ENCODE data around the gene OR2A42. TPM values are rescaled to one million over a fixed set of nuclear protein-coding genes. Genes with fewer than 3 reads are reported as not detected.
"Not testable (repeated sequence)": the region's sequence is repeated elsewhere in the genome, so short reads cannot be mapped to it uniquely, and the experiment has no call there.

The OR2A42 gene
- total RNA-seq, 1 experiment from 2014 or later = not detected

DNA sequence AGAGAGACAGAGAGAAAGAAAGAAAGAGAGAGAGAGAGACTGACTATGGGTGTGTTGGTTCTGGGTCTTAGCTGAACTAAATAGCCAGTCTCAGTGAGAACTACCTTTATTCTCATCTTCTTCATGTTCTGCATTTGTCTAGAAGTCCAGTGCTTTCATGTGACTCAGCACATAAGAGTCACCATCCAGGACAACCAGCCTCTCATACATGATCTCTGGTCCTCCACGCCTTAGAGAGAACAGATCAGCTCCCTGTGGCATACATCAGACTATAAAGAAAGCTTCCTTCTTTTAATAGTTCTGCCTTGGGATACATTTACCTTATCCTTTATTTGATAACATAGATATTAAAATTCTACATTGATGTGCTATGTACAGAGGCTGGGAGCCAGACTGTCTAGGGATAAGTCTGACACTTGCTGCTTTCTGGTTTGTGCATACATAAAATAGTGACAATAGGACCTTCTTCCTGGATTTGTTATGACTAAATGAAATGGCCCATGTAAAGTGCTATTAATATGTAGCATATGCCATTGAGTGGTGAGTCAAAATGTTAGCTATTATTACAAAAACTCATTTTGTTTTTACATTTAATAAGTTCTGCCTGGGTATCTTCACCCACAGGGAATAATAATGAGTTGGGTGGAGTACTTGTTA is 8.4 kb upstream of the OR2A42 start:
- not testable (repeated sequence) for H3K4me1 ChIP-seq (replicated peaks); H3K9me3 ChIP-seq (replicated peaks); DNase-seq (ENCODE audit: low read depth in 1 of 2, low spot score in 2 of 2)

DNA sequence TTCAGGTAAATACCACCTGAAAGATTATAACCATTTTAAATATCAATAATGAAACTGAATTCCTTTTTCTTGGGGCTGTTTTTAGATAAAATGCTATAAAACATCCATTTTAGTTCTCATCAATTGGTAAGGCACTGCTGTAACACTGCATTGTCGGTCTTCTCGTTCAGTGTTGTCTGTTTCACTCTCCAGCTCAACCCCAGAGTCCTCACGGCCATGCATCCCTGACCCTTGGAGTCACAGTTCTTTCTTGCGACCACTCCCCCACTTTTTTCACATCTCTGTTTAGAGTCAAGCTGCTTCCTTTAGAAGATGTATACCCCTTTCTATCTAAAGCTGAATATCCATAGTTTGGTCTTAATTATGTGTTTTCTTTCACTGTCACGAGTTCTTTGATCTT is 7.6 kb upstream of the OR2A42 start:
- not testable (repeated sequence) for H3K9me3 ChIP-seq (replicated peaks); H3K4me1 ChIP-seq (replicated peaks); DNase-seq (ENCODE audit: low read depth in 1 of 2, low spot score in 2 of 2); H3K36me3 ChIP-seq; H3K4me3 ChIP-seq; H3K27me3 ChIP-seq (replicated peaks); H3K27ac ChIP-seq

More for the DNA sequence above, 8.4 kb upstream of the OR2A42 start:
- not testable (repeated sequence) for H3K4me3 ChIP-seq; H3K36me3 ChIP-seq; H3K27me3 ChIP-seq (replicated peaks); H3K27ac ChIP-seq

DNA sequence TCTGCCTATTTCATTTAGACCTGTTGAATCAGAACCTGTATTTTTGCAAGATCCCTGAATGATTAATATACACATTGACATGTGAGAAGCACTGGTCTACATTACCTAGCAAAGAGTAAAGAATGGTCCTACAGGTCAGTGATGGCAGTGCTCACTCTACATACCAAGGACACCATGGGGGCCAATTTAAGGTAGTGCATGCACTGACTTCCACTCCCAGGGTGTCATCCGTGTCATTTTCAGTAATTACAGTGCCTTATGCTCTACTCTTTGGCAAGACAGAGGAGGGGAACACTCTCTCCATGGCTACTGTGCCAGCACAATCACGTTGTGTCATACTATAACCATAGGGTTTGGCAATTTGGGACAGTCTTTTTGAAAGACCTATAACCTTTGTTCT is 6.0 kb upstream of the OR2A42 start:
- H3K4me3 ChIP-seq; H3K27me3 ChIP-seq (replicated peaks); DNase-seq (ENCODE audit: low read depth in 1 of 2, low spot score in 2 of 2); H3K4me1 ChIP-seq (replicated peaks); H3K27ac ChIP-seq; H3K36me3 ChIP-seq; H3K9me3 ChIP-seq (replicated peaks): not testable (repeated sequence)

GRCh38 chr7:144238530-144239082 is 799 bp downstream of the OR2A42 start:
- H3K4me3 ChIP-seq; H3K27ac ChIP-seq; H3K9me3 ChIP-seq (replicated peaks); H3K36me3 ChIP-seq; DNase-seq (ENCODE audit: low read depth in 1 of 2, low spot score in 2 of 2); H3K27me3 ChIP-seq (replicated peaks); H3K4me1 ChIP-seq (replicated peaks): not testable (repeated sequence)

DNA sequence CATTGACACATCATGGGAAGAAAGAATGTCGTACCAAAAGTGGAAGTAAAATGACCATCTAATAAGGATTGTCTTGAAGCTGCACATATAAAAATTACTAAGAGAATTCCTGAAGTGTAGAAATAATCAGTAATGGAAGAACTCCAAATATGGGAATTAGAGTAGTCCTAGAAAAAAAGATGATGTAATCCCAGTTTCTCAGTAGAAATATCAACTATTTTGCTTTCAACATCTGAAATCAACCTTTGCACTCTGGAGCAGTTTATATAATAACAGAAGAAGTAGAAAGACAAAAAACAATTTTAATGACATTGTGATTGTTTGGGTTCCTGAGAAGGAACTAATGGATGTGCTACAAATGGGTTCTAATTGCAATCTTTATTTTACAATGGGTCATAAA is 6.4 kb downstream of the OR2A42 start:
- H3K36me3 ChIP-seq; H3K27ac ChIP-seq; H3K4me1 ChIP-seq (replicated peaks); H3K9me3 ChIP-seq (replicated peaks); DNase-seq (ENCODE audit: low read depth in 1 of 2, low spot score in 2 of 2); H3K27me3 ChIP-seq (replicated peaks); H3K4me3 ChIP-seq: not testable (repeated sequence)

- not testable (repeated sequence) for H3K4me3 ChIP-seq; H3K9me3 ChIP-seq (replicated peaks); H3K27ac ChIP-seq; H3K36me3 ChIP-seq; H3K27me3 ChIP-seq (replicated peaks); DNase-seq (ENCODE audit: low read depth in 1 of 2, low spot score in 2 of 2); H3K4me1 ChIP-seq (replicated peaks)
These were observed 8.4 kb downstream of the OR2A42 start for GRCh38 chr7:144231027-144231426.

DNA sequence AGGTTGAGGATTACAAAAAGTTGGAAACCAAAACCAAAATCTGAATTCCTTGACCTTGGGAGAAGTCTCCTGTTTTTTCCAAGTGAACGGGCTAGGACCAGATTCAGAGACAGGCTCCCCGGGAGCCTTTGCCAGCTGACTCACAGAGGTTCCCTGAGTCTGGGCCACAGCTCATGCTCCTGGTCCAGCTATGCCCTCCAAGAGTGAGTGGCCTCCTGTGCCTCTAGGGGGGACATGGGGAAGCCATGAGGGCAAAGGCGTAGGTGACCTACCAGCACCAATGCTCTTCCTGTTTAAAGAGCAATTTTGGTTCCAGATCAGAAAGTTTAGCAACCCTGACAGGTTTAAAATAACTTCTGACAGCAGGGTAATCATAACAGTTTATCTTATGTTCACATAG is 10.6 kb downstream of the OR2A42 start:
- H3K27me3 ChIP-seq (replicated peaks); H3K27ac ChIP-seq; H3K4me1 ChIP-seq (replicated peaks); H3K9me3 ChIP-seq (replicated peaks); H3K4me3 ChIP-seq; H3K36me3 ChIP-seq; DNase-seq (ENCODE audit: low read depth in 1 of 2, low spot score in 2 of 2): not testable (repeated sequence)

DNA sequence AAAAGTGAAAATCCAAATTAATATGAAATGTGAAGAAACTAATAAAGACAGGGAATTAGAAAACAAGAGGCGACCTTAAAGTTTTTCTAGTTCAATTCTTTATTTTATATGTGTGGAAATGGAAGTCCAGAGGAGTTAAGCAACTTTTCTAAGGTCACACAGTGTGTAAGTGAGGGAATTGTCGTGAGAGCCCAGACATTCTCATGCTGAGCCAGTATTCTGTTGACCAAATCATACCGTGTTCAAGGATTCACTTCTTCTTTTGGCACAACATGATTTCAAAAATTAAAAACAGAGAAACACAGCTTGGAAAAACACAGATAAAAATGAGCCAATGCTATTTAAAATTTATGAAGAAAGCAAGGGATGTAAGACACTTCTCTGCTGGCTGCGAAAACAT is 12.5 kb downstream of the OR2A42 start:
- not testable (repeated sequence) for H3K4me1 ChIP-seq (replicated peaks); H3K36me3 ChIP-seq; DNase-seq (ENCODE audit: low read depth in 1 of 2, low spot score in 2 of 2); H3K4me3 ChIP-seq; H3K9me3 ChIP-seq (replicated peaks); H3K27ac ChIP-seq; H3K27me3 ChIP-seq (replicated peaks)

DNA sequence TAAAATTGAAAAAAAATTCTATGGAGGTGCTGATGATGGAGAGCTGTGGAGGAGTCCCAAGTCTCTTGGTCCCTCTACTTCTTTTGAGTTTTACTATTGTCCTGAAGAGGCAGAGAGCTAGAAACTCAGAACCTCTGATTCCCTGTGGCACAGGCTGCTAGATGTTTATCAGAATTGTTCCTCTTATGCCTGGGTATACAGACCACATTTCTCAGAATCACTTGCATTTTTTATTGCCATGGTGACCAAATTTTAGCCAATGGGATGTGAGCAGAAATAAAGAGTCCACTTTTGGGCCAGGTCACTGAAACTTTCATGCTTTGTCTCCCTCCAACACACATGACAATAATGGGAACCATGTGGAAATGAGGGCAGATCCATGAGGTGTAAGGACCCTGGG is 15.7 kb downstream of the OR2A42 start:
- not testable (repeated sequence) for H3K4me1 ChIP-seq (replicated peaks); DNase-seq (ENCODE audit: low read depth in 1 of 2, low spot score in 2 of 2); H3K27ac ChIP-seq; H3K9me3 ChIP-seq (replicated peaks); H3K36me3 ChIP-seq; H3K27me3 ChIP-seq (replicated peaks); H3K4me3 ChIP-seq

DNA sequence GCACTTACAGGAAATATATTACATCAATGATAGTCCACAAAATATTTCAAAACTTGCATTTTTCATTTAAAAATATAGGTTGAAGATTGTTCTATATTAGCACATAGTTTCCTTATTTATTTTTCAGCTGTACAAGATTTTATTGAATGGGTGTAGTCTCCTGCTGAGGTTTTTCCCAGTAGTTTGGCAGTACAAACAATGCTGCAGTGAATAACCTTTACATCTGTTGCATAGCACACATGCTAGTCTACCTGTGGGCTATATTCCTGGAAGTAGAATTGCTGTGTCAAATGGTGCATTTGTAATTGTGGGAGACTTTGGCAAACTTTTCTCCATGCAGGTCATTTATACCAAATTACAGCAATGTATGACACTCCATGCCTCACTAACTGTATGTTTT is 18.9 kb downstream of the OR2A42 start:
- H3K9me3 ChIP-seq (replicated peaks); H3K36me3 ChIP-seq; H3K4me3 ChIP-seq; DNase-seq (ENCODE audit: low read depth in 1 of 2, low spot score in 2 of 2); H3K4me1 ChIP-seq (replicated peaks); H3K27me3 ChIP-seq (replicated peaks); H3K27ac ChIP-seq: not testable (repeated sequence)

DNA sequence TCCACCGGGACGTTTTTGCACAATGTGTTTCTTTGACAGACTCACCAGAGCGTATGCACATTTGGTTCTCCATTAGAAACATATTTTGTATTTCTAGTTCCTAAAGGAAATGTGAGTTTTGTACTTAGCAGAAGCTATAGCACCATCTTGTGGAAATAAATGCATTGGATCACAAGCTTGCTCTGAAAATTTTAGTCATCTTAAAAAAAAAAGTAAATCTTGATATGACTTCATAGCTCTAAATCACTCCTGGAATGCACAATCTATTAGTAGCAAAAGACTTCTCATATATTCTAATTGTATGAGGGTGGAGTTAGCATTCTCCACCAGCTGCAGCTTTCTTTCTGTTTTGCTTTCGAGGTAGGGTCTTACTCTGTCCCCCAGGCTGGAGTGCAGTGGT is 20.3 kb downstream of the OR2A42 start:
- H3K4me1 ChIP-seq (replicated peaks); H3K36me3 ChIP-seq; H3K27me3 ChIP-seq (replicated peaks): not testable (repeated sequence)

GRCh38 chr7:144218581-144218980 is 20.8 kb downstream of the OR2A42 start:
- H3K4me3 ChIP-seq; H3K27ac ChIP-seq; H3K27me3 ChIP-seq (replicated peaks); H3K9me3 ChIP-seq (replicated peaks); DNase-seq (ENCODE audit: low read depth in 1 of 2, low spot score in 2 of 2); H3K36me3 ChIP-seq; H3K4me1 ChIP-seq (replicated peaks): not testable (repeated sequence)

More for the DNA sequence above, 20.3 kb downstream of the OR2A42 start:
- not testable (repeated sequence) for H3K27ac ChIP-seq; H3K9me3 ChIP-seq (replicated peaks); H3K4me3 ChIP-seq; DNase-seq (ENCODE audit: low read depth in 1 of 2, low spot score in 2 of 2)

DNA sequence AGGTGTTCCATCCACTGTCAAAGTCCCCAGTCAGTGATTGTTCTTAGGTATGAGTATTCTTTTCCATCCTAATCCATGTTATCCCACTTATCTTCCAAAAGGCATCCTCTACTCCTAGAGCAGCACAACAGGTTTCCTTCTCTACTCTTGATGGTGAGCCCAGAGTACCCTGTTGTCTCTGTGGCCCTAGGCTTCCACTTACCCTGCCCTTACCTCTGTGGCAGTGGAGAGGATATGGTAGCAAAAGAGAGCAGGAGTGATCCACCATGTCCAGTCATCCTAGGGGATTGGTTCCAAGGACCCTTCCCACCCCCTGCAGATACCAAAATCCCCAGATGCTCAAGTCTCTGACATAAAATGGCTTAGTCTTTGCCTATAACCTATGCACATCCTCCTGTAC is 22.2 kb downstream of the OR2A42 start:
- not testable (repeated sequence) for H3K27me3 ChIP-seq (replicated peaks); H3K4me3 ChIP-seq; H3K27ac ChIP-seq; H3K9me3 ChIP-seq (replicated peaks); H3K36me3 ChIP-seq; H3K4me1 ChIP-seq (replicated peaks); DNase-seq (ENCODE audit: low read depth in 1 of 2, low spot score in 2 of 2)

GRCh38 chr7:144205306-144205705 is 34.1 kb downstream of the OR2A42 start:
- H3K9me3 ChIP-seq (replicated peaks); H3K4me1 ChIP-seq (replicated peaks); DNase-seq (ENCODE audit: low read depth in 1 of 2, low spot score in 2 of 2); H3K27ac ChIP-seq; H3K4me3 ChIP-seq; H3K36me3 ChIP-seq; H3K27me3 ChIP-seq (replicated peaks): not testable (repeated sequence)

DNA sequence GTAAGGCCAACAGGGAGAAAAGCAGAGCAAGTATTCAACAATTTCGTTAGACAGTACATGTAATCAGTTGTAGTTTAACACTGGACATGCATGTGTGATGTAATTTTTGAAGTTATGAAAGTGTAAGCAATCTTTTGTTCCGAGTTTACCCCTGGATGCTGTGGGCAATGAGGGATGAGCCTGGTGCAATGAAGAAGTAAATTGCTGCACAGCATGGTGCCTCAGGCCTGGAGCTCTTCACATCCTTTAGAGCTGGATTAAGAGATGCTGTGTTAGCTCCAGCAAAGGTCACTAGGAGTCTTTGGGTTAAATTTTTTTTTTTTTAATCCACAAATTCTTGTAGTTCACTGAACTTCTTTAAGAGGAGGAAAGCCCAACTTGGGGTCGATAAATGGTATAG is 36.3 kb downstream of the OR2A42 start:
- not testable (repeated sequence) for H3K36me3 ChIP-seq; H3K27me3 ChIP-seq (replicated peaks); H3K4me1 ChIP-seq (replicated peaks); H3K9me3 ChIP-seq (replicated peaks); H3K4me3 ChIP-seq; H3K27ac ChIP-seq; DNase-seq (ENCODE audit: low read depth in 1 of 2, low spot score in 2 of 2)
